GM12878 (cell line): Measurements from ENCODE around the gene BTBD1. TPM values are rescaled to one million over a fixed set of nuclear protein-coding genes. Genes with fewer than 3 reads are reported as not detected.

ENCODE experiments used
- ATAC-seq: fragments of 200-7000 bp; cut with Tn5 transposase; 3 replicates; pipeline ENCODE4 v1.9.1; 2020; ENCODE audit warnings: mild to moderate bottlenecking, moderate library complexity
- BruUV-seq: library from RNA; stranded (reverse); fragments of 400-500 nt; replicated peaks from 2 replicates; lab custom pipeline; 2021; lab: Mats Ljungman, UMichigan
- CTCF ChIA-PET: fragments of 300-600 bp; sonication (Branson Sonifier 250); formaldehyde crosslinking; extraction: SDS; loops from one replicate; lab custom pipeline; 2021; ENCODE audit warnings: inconsistent platforms; lab: Yijun Ruan, JAX
- POLR2A ChIA-PET: fragments of 350-600 bp; formaldehyde crosslinking; extraction: SDS; loops from one replicate; lab custom pipeline; 2021; ENCODE audit warnings: inconsistent platforms; lab: Charles Lee
- RAD21 ChIA-PET: fragments of 300-600 bp; sonication (Branson Sonifier 250); formaldehyde crosslinking; loops from one replicate; lab custom pipeline; 2023; ENCODE audit warnings: antibody characterized with exemption; ENCODE audit not compliant: unreplicated experiment; lab: Charles Lee
- SMC1A ChIA-PET: fragments of 300-600 bp; sonication (Branson Sonifier 250); formaldehyde crosslinking; loops from one replicate; lab custom pipeline; 2023; ENCODE audit not compliant: unreplicated experiment, uncharacterized antibody; lab: Charles Lee
- DNase-seq: peaks from one replicate; pipeline ENCODE4 v3.0.0-alpha.2; 2011; ENCODE audit warnings: low read depth, low spot score
- FAIRE-seq: peaks from 3 replicates; lab custom pipeline; 2011; peaks lifted over from hg19 to GRCh38; lab: Jason Lieb, UNC
- H2AFZ ChIP-seq: 2 replicates; pipeline ENCODE4 v1.6.0; 2011; ENCODE audit warnings: low read depth, low read length, control low read depth; ENCODE audit not compliant: control insufficient read depth
- H3K27ac ChIP-seq: 2 replicates; pipeline ENCODE4 v1.5.1; 2011; ENCODE audit warnings: control low read depth; ENCODE audit not compliant: control insufficient read depth, insufficient read depth
- H3K27me3 ChIP-seq, 2 experiments: replicated peaks in 1 of 2; 2 replicates each; pipeline versions ENCODE4 v1.6.0 to v1.6.1; 2011; ENCODE audit warnings: low read length in 1 of 2; ENCODE audit not compliant: control insufficient read depth in 2 of 2, insufficient read depth in 2 of 2
- H3K36me3 ChIP-seq, 2 experiments: 2 replicates each; pipeline ENCODE4 v1.5.1; 2011; ENCODE audit warnings: low read length in 1 of 2; ENCODE audit not compliant: control insufficient read depth in 2 of 2, insufficient read depth in 2 of 2
- H3K4me1 ChIP-seq: 2 replicates; pipeline ENCODE4 v1.6.1; 2011; ENCODE audit warnings: mild to moderate bottlenecking, low read length, moderate library complexity, mixed read lengths; ENCODE audit not compliant: control insufficient read depth, insufficient read depth
- H3K4me2 ChIP-seq: 2 replicates; pipeline ENCODE4 v1.6.0; 2011; ENCODE audit warnings: control low read depth; ENCODE audit not compliant: control insufficient read depth, insufficient read depth
- H3K4me3 ChIP-seq: fragments of 200-600 bp; sonication (generic); 2 replicates; pipeline ENCODE4 v1.5.1; 2016
- H3K79me2 ChIP-seq: 2 replicates; pipeline ENCODE4 v1.6.0; 2011; ENCODE audit warnings: low read length; ENCODE audit not compliant: control insufficient read depth, insufficient read depth
- H3K9ac ChIP-seq: 2 replicates; pipeline ENCODE4 v1.8.0; 2011; ENCODE audit warnings: low read length, control low read depth, mixed read lengths; ENCODE audit not compliant: control insufficient read depth, insufficient read depth
- H3K9me3 ChIP-seq: replicated peaks from 3 replicates; pipeline ENCODE4 v1.5.1; 2011; ENCODE audit warnings: mild to moderate bottlenecking, low read length; ENCODE audit not compliant: control insufficient read depth, insufficient read depth
- H4K20me1 ChIP-seq: 2 replicates; pipeline ENCODE4 v1.6.0; 2011; ENCODE audit not compliant: control insufficient read depth, insufficient read depth
- ASH2L ChIP-seq: fragments of 300-600, 200-600 bp; sonication (generic); IDR thresholded peaks from 2 replicates; pipeline ENCODE4 v1.6.1; 2017; ENCODE audit warnings: low read depth, mild to moderate bottlenecking, borderline replicate concordance
- CREB1 ChIP-seq: IDR thresholded peaks from 2 replicates; pipeline ENCODE4 v1.6.1; 2012; ENCODE audit warnings: low read depth, mild to moderate bottlenecking, inconsistent platforms
- EP300 ChIP-seq, 2 experiments: fragments of 150-350 bp in 1 of 2; IDR thresholded peaks; 2 replicates each; pipeline ENCODE4 v1.6.1; 2011 to 2012; ENCODE audit warnings: low read depth in 2 of 2, low read length in 2 of 2, borderline replicate concordance in 1 of 2, improper control_type of control experiment in 1 of 2, inconsistent platforms in 1 of 2; ENCODE audit not compliant: control insufficient read depth in 1 of 2
- MEF2B ChIP-seq: fragments of 450-650 bp; IDR thresholded peaks from 2 replicates; pipeline ENCODE4 v1.6.1; 2018; ENCODE audit warnings: mild to moderate bottlenecking, moderate library complexity; ENCODE audit not compliant: partially characterized antibody, poor library complexity, severe bottlenecking
- TCF3 ChIP-seq: IDR thresholded peaks from 2 replicates; pipeline ENCODE4 v1.6.1; 2012; ENCODE audit warnings: low read depth, mild to moderate bottlenecking, low read length, borderline replicate concordance; ENCODE audit not compliant: insufficient read depth
- ZNF622 ChIP-seq: fragments of 450-650 bp; IDR thresholded peaks from 2 replicates; pipeline ENCODE4 v1.6.1; 2017; ENCODE audit warnings: mild to moderate bottlenecking, inconsistent platforms
- WGBS: methylation state at CpG from one replicate; pipeline ENCODE4 v1.1.6; 2016; ENCODE audit warnings: low lambda C conversion rate; ENCODE audit not compliant: insufficient replicate concordance, insufficient coverage; ENCODE audit errors: missing lambda C conversion rate; 5-methylcytosine and 5-hydroxymethylcytosine counted together
- in situ Hi-C: fragments of 300-500 bp; cut with MboI; formaldehyde crosslinking; loops from 9 replicates; pipeline ENCODE4 v1.14.3; 2018; ENCODE audit warnings: mixed read lengths
- intact Hi-C: fragments of 100-400 bp; cut with micrococcal nuclease; formaldehyde crosslinking; loops from one replicate; pipeline ENCODE4 v1.14.2; 2022; ENCODE audit not compliant: unreplicated experiment
- polyA plus RNA-seq, 11 experiments: library from polyadenylated mRNA; depleted of rRNA in 4 of 11; unstranded in 6 of 11; stranded (reverse) in 5 of 11; fragments of >200 nt; fragmentation: Nextera tagmentation in 4 of 11; fragmentation: Illumina TruSeq in 1 of 11; extraction: Ambion mirVana in 4 of 11; extraction: Trizol in 1 of 11; gene quantifications; 1 replicate in 1 of 11; 2 replicates in 10 of 11; pipeline versions ENCODE4 v1.2.1 to v1.2.3, GENCODE V29; 2011 to 2016; ENCODE audit warnings: inconsistent platforms in 2 of 11, missing spikeins in 2 of 11, low read depth in 1 of 11
- total RNA-seq, 4 experiments: library from RNA; depleted of rRNA in 3 of 4; stranded (reverse); fragments of >200 nt in 3 of 4; fragmentation: Illumina TruSeq in 1 of 4; extraction: Trizol in 1 of 4; gene quantifications; 2 replicates each; pipeline versions ENCODE4 v1.2.1 to v1.2.3, GENCODE V29; 2013 to 2021

The BTBD1 gene
- total and polyA plus RNA-seq, 10 of the 15 experiments (the other 5 are each of a cell fraction or from before 2014, with no cell fraction given): 17.5 to 90.4 (median 73.1) TPM

- H3K27ac ChIP-seq: no peak overlapping the region; the same call in 1 of the 2 replicates
- DNase-seq (no peak), FAIRE-seq (no peak), ATAC-seq (no peak)
- peak overlapping the region; percentile 96; the same call in 1 of the 2 replicates for H3K4me2 ChIP-seq
- no peaks in the 10 kb centered on the region; the same call in 2 of the 3 replicates for H3K9me3 ChIP-seq
- no peak overlapping the region for H3K4me3 ChIP-seq
- H4K20me1 ChIP-seq: peaks cover 4% of the 10 kb centered on the region; the same call in 1 of the 2 replicates
- ChIA-PET SMC1A (no interaction called here), CTCF (interaction anchor here (1.1 to 2.0 kb wide), 2 partner anchors 10 to 56 kb away, joined by 4 to 9 read pairs; partner anchors contain the start of gene C15orf40), RAD21 (no interaction called here), POLR2A (interaction anchor here (1.8 kb wide), 1 partner anchor 11 kb away, joined by 8 read pairs; no protein-coding TSS in a partner anchor)
- in situ Hi-C loops: no loop called here
- peaks cover 14% of the 10 kb centered on the region for H3K4me1 ChIP-seq
- peaks cover 44% of the 10 kb centered on the region for H3K79me2 ChIP-seq
- 88% methylated on average over 6 of the region's 6 CpGs for WGBS
- H2AFZ ChIP-seq: peak overlapping the region; percentile 45
- H3K27me3 ChIP-seq: no peaks in the 10 kb centered on the region
- intact Hi-C loops: loop anchor here (5.0 kb wide), 2 partner anchors 56 to 526 kb away; partner anchors contain the start of genes C15orf40 and RPS17
- BruUV-seq: no TSS peak
- H3K36me3 ChIP-seq: no peaks in the 10 kb centered on the region
- no peak overlapping the region for H3K9ac ChIP-seq
- no peak for TF ChIP-seq ZNF622
- TF ChIP-seq TCF3: no peak
- no peak for TF ChIP-seq ASH2L
- no peak for TF ChIP-seq CREB1
- TF ChIP-seq MEF2B: no peak
- no peak for TF ChIP-seq EP300 (IDR thresholded peaks at IDR 0.05; ENCODE audit: borderline replicate concordance in 1 of 2, control insufficient read depth in 1 of 2, low read depth in 2 of 2, low read length in 2 of 2)
Observed at GRCh38 chr15:83068054-83068453, 1.0 kb upstream of the BTBD1 start.
